GM18519 (cell line): ENCODE data around the gene AGAP3.

Source experiments
- ATAC-seq: cut with Tn5 transposase; IDR thresholded peaks from one replicate; pipeline ENCODE4 v1.9.1; 2021; ENCODE audit warnings: mild to moderate bottlenecking, moderate library complexity; ENCODE audit not compliant: unreplicated experiment, low FRiP score

Gene AGAP3

DNA sequence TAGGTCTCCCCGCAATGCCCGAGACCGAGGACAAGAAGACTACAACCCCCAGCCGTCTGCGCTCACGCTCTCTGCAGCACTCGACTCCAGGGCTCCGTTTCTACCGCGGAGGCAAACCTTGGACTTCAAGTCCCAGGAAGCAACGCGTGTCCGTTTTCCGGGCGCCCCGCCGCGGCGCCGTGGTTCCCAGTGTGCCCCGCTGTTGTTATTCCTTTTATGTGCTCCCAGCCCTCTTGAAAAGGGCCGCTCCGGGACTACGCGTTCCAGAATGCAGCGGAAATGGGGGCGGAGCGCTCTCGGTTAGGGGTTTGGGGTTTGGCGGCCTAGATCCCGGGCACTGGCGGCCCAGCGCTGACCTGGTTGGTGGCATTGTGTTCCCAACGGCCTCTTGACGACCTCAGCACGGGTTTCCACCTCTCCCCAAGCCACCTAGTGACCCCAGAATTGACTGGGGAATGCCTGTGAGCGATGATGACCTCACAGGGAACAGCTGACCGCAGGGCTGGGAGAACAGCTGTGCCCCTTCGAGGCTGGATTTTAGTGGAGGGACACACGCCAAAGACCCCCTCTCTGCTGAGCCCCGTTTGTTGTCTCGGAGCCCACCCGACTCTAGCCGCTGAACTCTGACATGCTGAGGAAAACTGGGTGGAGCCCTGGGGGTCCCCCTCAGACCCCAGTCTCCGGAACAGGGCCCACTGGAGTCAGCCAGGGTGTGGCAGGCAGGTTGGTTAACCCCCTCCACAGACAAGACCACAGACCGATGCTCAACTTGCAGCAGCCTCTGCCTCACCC, 28.1 kb upstream of the AGAP3 start:
- peak; percentile 82 for ATAC-seq

DNA sequence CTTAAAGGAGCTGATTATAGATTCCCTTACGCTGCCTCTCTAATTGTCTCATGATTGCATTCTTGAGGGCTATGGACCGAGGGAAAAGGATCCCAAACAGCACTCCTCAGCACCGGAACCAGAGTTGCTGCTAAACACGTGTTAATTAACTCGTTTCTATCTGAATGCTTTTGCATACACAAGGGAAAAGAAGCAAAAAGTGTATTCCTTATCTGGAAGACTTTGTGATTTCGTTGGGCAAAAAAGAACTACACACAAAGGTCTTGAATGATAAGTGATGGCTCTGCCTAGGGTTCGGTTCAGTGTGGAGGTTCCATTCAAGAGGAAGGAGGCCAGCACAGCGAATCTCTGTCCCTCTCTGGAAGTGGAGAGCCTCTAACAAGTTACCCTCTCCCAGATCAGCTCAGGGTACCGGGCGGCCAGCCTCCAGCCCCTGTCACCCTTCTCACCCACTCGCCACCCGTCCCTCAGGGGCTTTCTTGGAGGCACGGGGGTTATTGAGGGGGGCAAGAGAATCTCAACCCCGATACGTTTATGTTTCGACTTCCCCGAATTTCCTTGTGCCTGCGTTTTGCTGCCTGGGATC, 27.4 kb upstream of the AGAP3 start:
- no peak for ATAC-seq

DNA sequence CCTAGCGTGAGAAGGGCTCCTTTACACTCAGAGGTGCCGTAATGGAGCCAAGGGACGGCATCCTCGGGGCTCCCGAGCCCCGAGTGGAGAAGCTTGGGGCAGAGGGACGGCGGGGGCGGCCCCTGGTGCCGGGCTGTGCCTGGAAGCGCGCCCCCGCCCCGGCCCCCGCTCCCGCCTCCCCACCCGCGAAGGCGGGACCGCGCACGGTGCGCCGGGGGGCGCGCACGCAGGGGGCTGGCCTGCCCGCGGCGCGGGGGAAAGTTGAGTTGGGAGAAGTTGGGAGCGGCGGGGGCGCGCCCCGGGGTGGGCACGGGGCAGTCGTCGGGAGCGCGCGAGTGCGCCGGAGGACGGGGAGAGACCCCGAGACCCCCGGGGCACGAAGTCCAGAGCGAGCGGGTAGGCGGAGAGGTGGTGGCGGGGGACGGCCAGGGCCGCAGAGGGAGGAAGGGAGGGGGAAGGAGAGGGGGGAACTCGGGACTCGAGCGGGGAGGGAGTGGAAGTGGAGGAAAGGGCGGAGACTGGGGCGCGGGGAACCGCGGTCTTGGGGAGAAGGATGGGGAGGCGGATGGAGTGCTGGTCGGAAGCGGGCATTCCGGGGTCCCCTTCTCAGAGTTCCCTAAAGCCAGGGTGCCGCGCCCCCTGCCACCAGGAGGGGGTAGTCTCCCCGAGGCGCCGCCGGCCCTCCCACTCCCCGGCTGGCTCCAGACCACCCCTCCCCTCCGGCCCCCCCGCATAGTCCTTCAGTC, 26.7 kb upstream of the AGAP3 start, which contains the start of gene SLC4A2:
Gene SLC4A2, plus strand, starts transcription at position 223 of the 746 bp plus-strand sequence. CDS start 2,399 bp downstream, outside the sequence.
- no peak for ATAC-seq

DNA sequence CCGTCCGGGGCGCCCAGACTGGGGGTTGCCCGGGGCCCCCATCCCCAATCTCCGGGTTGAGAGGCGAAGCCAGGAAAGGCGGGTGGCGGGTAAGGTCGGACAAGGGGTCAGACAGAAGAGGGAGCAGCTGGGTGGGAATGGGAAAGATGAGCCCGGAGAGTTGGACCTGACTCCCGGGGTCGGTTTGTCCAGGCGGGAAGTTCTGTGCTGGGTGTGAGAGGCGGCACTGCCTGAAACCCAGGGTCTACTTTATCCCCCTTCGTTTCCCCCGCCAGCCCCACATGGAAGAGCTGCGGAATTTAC, 26.2 kb upstream of the AGAP3 start:
- no peak for ATAC-seq

DNA sequence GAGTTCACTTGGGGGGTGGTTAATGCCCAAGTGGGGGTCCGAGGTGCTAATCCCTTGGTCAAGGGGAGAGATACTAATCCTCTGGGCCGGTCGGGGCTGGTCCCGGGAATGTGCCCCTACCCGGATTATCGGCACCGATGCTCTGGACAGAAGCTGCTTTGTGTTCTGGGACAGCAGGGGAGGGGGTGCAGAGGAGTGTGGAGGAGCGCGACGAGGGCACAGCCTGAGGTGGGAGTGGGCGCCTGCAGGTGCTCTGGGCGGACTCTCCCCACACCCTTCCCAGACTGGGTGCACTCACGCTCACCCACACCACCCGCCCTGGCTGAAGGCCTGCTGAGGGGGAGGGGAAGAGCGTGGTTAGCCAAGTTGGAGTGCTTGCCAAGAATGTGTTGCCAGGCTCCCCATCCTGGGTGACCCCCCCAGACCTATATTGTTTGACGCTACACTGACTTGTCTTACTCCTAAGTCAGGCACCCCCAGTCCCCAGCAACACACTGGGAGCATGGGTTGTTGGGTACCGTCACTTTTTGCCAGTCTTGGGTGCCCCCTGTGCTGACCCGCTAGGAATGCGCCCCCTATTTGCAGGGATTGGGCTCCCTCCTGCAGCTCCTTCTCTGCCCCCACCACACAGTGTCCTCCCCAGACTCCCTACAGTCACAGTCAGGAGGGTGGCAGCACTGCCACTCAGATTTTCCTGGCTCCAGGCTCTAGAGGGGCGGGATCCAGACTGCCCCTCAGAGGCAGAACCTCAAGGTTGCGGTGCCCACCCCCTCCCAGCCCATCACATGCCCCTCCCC, 25.7 kb upstream of the AGAP3 start:
- ATAC-seq, result no peak

DNA sequence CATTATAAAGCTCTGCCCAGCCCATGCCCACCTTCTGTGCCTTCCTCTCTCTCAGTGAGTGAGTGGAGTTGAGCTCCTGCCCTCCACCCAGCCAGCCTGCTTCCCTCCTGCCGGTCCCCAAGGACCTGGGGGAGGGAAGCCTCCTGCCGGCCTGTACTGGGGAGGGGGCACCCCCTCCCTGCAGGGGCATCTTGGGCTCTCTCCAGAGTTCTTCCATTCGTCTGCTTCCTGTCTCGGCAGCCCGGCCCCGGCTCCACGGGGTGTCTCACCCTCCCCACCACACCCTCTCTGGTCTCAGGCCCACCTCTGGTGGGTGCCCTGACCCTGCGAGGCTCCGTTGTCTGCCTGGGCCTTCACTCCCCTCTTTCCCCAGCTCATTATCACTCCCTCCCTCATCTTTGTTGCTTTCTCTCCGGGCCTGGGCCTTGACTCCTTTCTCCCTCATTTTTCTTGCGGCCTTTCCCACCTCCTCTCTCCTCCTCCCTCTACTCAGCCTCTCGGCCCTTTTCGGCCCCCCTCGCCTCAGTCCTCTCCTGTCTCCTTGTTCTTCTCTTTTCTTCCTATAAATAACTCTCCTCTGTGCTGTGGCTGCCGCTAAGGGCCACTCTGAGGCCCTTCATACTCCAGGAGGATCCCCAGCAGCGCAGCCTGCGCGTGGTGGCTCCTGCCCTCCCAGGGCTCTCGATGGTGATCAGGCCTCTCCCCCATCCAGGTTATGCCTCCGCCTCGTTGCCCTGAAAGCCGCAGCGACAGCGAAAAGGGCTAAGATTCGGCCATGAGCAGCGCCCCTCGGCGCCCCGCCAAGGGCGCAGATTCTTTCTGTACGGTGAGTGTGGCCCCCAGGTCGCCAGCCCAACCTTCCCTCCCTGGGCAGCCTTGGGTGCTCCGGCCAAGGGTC, 24.8 kb upstream of the AGAP3 start:
- ATAC-seq, result no peak

DNA sequence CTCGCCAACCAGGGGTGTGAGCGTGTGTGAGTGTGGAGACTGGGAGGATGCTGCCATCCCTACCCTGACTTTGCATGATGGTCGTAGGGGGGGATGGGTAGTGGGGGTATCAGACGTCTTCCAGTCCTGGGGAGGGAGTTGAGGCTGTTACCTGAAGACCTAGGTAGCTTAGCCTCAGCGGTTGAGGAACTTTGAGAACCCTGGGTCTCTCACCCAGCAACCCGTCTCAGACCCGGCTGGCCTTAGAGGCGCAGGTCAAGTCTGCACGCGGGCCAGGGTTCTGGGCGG, 24.2 kb upstream of the AGAP3 start:
- no peak for ATAC-seq

DNA sequence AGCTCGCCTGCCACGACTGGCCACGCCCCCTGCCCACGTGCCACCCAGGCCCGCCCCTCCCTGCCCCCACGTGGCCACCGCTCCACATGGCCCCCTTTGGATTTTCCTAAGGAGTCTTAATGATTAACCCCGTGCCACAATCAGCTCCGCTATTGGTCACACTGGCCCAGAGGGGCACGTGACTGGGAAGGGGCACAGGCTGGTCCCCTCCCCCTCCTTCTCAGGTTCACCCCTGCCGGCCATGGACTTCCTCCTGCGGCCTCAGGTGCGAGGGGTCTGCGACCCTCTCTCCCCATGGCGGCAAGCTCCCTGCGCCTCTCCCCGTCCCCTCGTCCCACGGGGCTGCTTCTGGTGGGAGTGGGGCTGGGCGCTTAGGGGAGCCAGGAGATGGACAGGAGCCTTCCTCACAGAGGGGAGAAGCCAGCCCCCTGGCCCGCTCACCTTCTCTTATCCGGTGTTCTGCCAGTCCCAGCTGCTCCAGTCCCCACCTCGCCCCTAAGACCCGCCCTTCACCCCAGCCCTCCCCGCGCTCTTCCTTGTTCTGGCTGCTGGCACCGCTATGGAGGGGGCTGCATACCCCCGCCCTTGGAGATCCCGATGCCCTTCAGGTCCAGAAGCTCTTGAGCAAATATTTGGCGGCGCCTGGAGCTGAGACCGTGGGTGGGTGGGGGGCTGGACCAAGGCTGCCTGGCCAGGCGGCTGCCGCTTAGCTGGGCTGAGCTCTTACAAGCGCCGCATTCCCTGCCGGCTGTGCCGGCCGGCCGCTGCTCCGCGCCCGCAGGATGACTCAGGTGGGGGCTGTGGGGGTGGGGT, 23.7 kb upstream of the AGAP3 start:
- ATAC-seq, result no peak

DNA sequence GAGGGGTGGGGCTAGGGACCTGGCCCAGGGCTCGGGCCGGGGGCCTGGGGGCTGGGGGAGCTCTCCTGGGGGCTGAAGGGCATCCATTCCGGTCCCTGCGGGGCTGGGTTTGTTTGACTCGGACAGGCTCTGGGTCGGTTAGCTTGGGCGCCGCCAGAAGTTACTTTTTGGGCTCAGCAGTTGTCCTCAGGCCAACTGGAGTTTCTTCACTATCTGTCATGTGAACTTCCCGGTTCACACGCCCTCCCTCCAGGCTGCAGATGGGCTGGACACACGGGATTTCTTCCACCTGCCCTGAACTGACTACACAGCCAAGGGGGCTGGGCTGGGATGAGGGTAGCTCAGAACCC, 23.1 kb upstream of the AGAP3 start:
- ATAC-seq, result no peak

DNA sequence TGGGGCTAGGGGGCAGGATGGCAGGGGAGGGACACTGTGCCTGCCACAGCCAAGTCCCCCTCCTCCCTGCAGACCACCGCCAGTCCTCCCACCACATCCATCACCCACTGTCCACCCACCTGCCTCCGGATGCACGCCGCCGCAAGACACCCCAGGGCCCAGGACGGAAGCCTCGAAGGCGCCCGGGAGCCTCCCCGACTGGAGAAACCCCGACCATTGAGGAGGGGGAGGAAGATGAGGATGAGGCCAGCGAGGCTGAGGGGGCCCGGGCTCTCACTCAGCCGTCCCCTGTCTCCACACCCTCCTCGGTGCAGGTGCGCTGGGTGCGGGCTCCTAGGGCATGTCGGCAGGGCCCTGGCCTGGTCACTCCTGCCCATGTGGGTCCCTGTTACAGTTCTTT, 21.8 kb upstream of the AGAP3 start:
- ATAC-seq, result no peak

DNA sequence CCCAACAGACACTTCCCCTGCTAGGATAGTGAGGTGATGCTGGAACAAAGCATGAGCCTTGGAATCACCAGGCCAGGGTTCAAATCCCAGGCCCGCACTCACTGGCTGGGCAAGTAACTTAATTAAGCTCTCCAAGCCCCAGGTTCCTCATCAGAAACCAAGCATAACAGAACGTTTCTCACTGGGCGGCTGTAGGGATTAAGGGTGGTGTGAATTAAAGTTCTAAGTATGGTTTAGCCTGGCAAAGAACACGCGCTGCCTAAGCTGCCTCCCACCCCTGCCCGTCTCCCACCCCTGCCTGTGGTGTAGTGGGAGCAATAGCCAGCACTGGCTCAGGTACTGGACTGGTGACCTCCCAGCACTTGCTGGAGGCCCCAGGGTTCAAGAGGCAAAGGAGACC, 21.3 kb upstream of the AGAP3 start:
- no peak for ATAC-seq

DNA sequence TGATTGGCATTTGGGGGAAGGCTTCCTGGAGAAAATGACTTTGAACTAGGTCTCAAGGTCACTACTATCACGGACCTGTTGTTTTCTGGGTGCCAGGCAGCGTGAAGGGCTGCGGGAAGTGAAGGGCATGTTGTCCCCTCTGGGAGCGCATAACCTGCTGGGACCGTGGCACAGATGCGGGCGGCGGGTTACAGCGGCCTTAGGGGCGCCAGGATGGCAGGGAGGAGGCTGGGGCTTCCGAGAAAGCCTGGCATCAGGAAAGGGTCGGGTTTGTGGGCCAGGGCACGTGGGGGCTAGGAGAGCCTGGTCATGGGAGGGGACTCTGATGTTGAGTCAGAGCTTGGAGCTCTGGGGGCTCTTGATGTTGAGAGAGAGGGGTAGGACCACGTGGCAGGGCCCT, 20.8 kb upstream of the AGAP3 start:
- no peak for ATAC-seq

DNA sequence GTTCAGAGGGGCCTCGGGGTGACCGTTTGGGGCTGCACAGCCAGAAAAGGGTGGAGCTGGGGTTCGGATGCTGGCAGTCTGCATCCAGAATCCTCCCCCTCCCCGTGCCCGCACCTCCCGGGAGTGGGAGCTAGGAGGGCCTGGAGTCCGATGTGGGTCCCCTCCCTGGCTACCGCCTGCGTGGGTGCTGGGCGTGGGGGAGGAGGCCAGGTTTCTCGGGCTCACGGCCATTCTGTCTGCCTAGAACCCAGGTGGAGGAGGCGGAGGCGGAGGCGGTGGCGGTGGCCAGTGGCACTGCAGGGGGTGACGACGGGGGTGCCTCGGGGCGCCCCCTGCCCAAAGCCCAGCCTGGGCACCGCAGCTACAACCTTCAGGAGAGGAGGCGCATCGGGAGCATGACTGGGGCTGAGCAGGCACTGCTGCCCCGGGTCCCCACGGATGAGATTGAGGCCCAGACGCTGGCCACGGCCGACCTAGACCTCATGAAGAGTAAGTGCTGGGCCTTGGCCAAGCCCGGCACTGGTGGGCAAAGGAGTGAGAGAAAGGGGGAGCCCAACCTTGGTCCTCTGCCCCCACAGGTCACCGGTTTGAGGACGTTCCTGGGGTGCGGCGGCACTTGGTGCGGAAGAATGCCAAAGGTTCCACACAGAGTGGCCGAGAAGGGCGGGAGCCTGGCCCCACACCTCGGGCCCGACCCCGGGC, 19.9 kb upstream of the AGAP3 start:
- no peak for ATAC-seq

DNA sequence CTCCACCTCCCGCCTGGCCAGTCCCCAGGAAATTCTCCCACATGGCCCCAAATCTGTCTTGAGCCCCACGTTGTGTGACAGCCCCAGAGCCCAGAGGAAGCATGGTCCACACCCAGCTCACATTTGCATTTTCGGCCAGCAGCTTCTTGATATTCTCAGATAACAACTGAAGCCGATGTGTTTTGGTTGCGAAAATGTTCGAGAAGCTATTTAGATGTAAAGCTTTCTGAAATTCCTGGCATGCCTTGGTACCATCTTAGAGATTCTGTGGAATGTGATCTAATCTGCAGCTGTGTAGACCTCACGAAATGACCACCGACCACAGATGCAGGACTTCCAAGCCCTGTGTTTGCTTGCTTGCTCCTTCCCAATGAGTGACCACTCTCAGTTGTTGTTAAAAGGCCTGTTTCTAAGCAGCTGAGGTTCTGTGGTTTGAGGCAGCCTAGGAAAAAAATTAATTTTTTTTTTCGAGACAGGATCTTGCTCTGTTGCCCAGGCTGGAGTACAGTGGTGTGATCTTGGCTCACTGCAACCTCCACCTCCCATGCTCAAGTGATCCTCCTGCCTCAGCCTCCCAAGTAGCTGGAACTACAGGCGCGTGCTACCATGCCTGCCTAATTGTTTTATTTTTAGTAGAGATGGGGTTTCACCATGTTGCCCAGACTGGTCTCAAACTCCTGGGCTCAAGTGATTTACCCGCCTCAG, 18.1 kb upstream of the AGAP3 start:
- ATAC-seq, result no peak

DNA sequence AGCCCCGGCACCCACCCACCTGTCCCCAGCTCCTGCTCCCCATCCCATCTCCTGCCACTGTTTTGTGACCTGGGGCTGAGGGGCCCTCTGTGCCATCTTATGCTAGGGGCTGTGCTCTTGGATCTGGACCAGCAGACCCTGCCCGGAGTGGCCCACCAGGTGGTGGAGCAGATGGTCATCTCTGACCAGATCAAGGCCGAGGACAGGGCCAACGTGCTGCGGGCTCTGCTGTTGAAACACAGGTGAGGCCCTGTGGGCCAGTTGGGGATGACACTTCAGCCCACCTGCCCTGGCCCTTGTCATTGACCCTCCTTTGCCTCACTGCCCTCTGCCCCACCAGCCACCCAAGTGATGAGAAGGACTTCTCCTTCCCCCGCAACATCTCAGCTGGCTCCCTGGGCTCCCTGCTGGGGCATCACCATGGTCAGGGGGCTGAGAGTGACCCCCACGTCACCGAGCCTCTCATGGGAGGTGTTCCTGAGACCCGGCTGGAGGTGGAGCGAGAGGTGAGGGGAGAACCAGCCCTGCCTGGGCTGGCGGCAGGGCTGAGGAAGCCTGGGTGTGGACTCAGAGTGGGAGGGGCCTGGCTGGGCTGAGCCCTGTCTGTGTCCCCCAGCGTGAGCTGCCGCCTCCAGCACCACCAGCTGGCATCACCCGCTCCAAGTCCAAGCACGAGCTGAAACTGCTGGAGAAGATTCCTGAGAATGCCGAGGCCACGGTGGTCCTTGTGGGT, 16.3 kb upstream of the AGAP3 start:
- no peak for ATAC-seq

DNA sequence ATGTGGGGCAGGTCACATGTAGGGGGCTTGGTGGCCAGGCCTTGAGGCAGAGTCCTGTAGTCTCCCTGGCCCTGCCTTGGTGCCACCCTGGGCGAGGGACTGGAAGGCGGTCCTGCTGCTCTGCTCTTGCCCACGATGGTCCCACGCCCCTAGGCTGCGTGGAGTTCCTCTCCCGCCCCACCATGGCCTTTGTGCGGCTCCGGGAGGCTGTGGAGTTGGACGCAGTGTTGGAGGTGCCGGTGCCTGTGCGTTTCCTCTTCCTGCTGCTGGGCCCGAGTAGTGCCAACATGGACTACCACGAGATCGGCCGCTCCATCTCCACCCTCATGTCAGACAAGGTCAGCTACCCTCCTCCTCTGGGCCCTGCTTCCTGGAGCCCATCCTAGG, 15.7 kb upstream of the AGAP3 start:
- no peak for ATAC-seq

DNA sequence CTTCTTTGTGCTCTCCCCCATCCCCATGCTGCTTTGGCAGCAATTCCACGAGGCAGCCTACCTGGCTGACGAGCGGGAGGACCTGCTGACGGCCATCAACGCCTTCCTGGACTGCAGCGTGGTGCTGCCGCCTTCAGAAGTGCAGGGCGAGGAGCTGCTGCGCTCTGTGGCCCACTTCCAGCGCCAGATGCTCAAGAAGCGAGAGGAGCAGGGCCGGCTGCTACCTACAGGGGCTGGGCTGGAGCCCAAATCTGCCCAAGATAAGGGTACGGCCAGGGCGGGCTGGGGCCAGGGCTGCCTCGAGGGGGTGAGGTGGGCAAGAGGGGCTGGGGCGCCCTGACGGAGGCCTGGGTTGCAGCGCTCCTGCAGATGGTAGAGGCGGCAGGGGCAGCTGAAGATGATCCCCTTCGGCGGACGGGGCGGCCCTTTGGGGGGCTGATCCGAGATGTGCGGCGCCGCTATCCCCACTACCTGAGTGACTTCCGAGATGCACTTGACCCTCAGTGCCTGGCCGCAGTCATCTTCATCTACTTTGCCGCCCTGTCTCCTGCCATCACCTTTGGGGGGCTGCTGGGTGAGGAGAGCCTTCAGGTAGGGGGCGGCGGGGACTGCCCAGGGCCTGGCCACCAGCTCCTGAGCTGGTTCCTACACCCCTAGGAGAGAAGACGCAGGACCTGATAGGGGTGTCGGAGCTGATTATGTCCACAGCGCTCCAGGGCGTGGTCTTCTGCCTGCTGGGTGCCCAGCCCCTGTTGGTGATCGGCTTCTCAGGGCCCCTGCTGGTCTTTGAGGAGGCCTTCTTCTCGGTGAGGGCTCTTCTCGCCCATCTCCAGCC, 15.0 kb upstream of the AGAP3 start:
- no peak for ATAC-seq
